Naive thymus-derived CD4-positive, alpha-beta T cell (primary cell): Measurements from ENCODE around the gene ALG6. TPM values are rescaled to one million over a fixed set of nuclear protein-coding genes. Genes with fewer than 3 reads are reported as not detected.
"Not testable (repeated sequence)": the region's sequence is repeated elsewhere in the genome, so short reads cannot be mapped to it uniquely, and the experiment has no call there.

Source experiments
- ATAC-seq: fragments of 150-1000 bp; cut with Tn5 transposase; 2 replicates; pipeline ENCODE4 v1.10.0; 2021; ENCODE audit warnings: mild to moderate bottlenecking, moderate library complexity
- CTCF ChIA-PET: fragments of 350-600 bp; sonication (Branson Sonifier 250); formaldehyde crosslinking; loops from one replicate; lab custom pipeline; 2021; ENCODE audit warnings: antibody characterized with exemption; lab: Charles Lee
- POLR2A ChIA-PET: fragments of 350-600 bp; sonication (Branson Sonifier 250); formaldehyde crosslinking; loops from one replicate; lab custom pipeline; 2021; ENCODE audit warnings: antibody characterized with exemption, inconsistent platforms; lab: Charles Lee
- DNase-seq, 9 donors: peaks; one replicate each; pipeline versions ENCODE4 v3.0.0 to v3.0.0-alpha.2; 2020 to 2022; ENCODE audit warnings: mixed read lengths in 1 of 9
- H3K27ac ChIP-seq: one replicate; pipeline ENCODE4 v1.7.0; 2013; ENCODE audit warnings: mild to moderate bottlenecking, low read depth, low read length, moderate library complexity
- H3K27me3 ChIP-seq, 2 donors: one replicate each; pipeline ENCODE4 v1.7.0; 2013; ENCODE audit warnings: low read length in 2 of 2, mild to moderate bottlenecking in 2 of 2, moderate library complexity in 2 of 2; ENCODE audit not compliant: control insufficient read depth in 2 of 2, insufficient read depth in 2 of 2
- H3K36me3 ChIP-seq, 3 experiments: 1 replicate in 2 of 3; 2 replicates in 1 of 3; pipeline ENCODE4 v1.7.0; 2013; ENCODE audit warnings: low read length in 3 of 3, mild to moderate bottlenecking in 3 of 3, moderate library complexity in 1 of 3; ENCODE audit not compliant: insufficient read depth in 3 of 3, control insufficient read depth in 2 of 3
- H3K4me1 ChIP-seq, 2 donors: one replicate each; pipeline ENCODE4 v1.7.0; 2013; ENCODE audit warnings: low read length in 2 of 2, mild to moderate bottlenecking in 2 of 2, moderate library complexity in 1 of 2; ENCODE audit not compliant: control insufficient read depth in 2 of 2, insufficient read depth in 2 of 2
- H3K4me3 ChIP-seq: 2 replicates; pipeline ENCODE4 v1.7.0; 2013; ENCODE audit warnings: mild to moderate bottlenecking, low read length
- H3K9me3 ChIP-seq, 3 experiments: 1 replicate in 2 of 3; 2 replicates in 1 of 3; pipeline ENCODE4 v1.7.0; 2013; ENCODE audit warnings: low read length in 3 of 3; ENCODE audit not compliant: control insufficient read depth in 2 of 3
- H3K27ac Mint-ChIP-seq, 9 donors: one replicate each; pipeline ENCODE4 v1.8.0; 2020 to 2022; ENCODE audit warnings: mixed read lengths in 9 of 9, mild to moderate bottlenecking in 8 of 9, moderate library complexity in 5 of 9, inconsistent platforms in 2 of 9
- H3K27me3 Mint-ChIP-seq, 5 donors: one replicate each; pipeline ENCODE4 v1.8.0; 2021 to 2022; ENCODE audit warnings: mixed read lengths in 5 of 5, mild to moderate bottlenecking in 1 of 5
- H3K36me3 Mint-ChIP-seq, 5 donors: one replicate each; pipeline ENCODE4 v1.8.0; 2020 to 2022; ENCODE audit warnings: mixed read lengths in 5 of 5, mild to moderate bottlenecking in 3 of 5, inconsistent platforms in 1 of 5
- H3K4me1 Mint-ChIP-seq, 7 donors: one replicate each; pipeline ENCODE4 v1.8.0; 2020 to 2022; ENCODE audit warnings: mixed read lengths in 7 of 7, mild to moderate bottlenecking in 3 of 7, inconsistent platforms in 1 of 7
- H3K4me3 Mint-ChIP-seq, 10 donors: one replicate each; pipeline ENCODE4 v1.8.0; 2020 to 2022; ENCODE audit warnings: mild to moderate bottlenecking in 10 of 10, mixed read lengths in 10 of 10, moderate library complexity in 6 of 10, inconsistent platforms in 2 of 10
- H3K9me3 Mint-ChIP-seq, 11 donors: one replicate each; pipeline ENCODE4 v1.8.0; 2020 to 2022; ENCODE audit warnings: mixed read lengths in 11 of 11, mild to moderate bottlenecking in 4 of 11, inconsistent platforms in 1 of 11, moderate library complexity in 1 of 11
- intact Hi-C, 2 donors: fragments of 100-400 bp; cut with micrococcal nuclease; formaldehyde crosslinking; loops; one replicate each; pipeline ENCODE4 v1.15.1; 2023
- polyA plus RNA-seq, 2 donors: library from polyadenylated mRNA; unstranded; fragments of 300-500 nt; fragmentation: Illumina TruSeq; gene quantifications; one replicate each; pipeline ENCODE4 v1.2.3, GENCODE V29; 2021
- total RNA-seq, 6 experiments: library from RNA in 5 of 6; stranded (reverse) in 5 of 6; gene quantifications; 1 replicate in 5 of 6; 2 replicates in 1 of 6; pipeline ENCODE4 v1.2.3 and lab custom pipeline; 2021 to 2026

The ALG6 gene
- total and polyA plus RNA-seq, 7 experiments from 2014 or later, result 16.1 to 29.8 (median 25.1) TPM

DNA sequence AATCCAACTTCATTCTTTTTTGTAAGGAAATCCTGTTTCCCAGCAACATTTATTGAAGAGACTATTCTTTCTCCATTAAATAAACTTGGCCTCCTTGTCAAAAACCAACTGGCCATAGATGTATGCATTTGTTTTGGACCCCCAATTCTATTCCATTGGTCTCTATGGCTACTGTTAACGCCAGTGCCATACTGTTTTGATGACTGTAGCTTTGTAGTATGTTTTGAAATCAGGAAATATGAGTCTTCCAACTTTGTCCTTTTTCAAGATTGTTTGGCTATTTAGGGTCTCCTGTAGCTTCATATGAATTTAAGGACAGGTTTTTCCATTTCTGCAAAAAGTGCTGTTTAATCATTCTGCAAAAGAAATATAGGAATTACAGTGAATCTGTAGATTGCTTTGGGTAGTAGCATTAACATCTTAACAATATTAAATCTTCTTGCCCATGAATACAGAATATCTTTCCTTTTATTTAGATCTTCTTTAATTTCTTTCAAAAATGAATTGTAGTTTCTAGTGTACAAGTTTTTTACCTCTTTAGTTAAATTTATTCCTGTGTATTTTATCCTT is 94.3 kb downstream of the ALG6 start:
- H3K9me3 Mint-ChIP-seq, result peaks cover 0 to 21% (median 9%) of the 10 kb centered on the region in 11 donors
- ChIA-PET POLR2A (no interaction called here), CTCF (no interaction called here)
- H3K27me3 Mint-ChIP-seq, result no peaks in the 10 kb centered on the region
- H3K4me3 Mint-ChIP-seq, result no peak overlapping the region
- H3K4me1 ChIP-seq, result no peaks in the 10 kb centered on the region
- no peak for ATAC-seq
- H3K27me3 ChIP-seq, result no peaks in the 10 kb centered on the region
- intact Hi-C loops, result no loop called here
- H3K9me3 ChIP-seq, result no peaks in the 10 kb centered on the region
- peaks cover 9 to 59% (median 34%) of the 10 kb centered on the region in 5 donors for H3K36me3 Mint-ChIP-seq
- H3K4me1 Mint-ChIP-seq, result peaks cover 0 to 4% (median 0%) of the 10 kb centered on the region in 7 donors
- H3K36me3 ChIP-seq, result no peaks in the 10 kb centered on the region
- H3K27ac Mint-ChIP-seq, result no peak overlapping the region
- no peak for DNase-seq
- no peak overlapping the region for H3K4me3 ChIP-seq
- H3K27ac ChIP-seq, result no peak overlapping the region

DNA sequence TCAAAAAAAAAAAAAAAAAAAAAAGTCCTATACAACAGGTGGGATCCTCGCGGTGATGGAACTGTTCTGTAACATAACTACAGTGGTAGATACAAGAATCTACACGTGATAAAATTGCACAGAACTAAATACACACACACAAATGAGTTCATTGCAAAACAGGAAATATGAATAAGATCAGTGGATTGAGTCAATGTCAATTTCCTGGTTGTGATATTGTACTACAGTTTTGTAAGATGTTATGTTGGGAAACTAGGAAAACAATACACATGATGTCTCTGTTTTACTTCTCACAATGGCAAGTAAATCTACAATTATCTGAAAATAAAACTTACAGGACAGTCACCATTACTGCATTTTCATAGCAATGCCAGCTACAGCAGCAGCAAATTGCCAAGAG is 95.8 kb downstream of the ALG6 start:
- Mint-ChIP-seq H3K36me3 (peaks cover 9 to 52% (median 32%) of the 10 kb centered on the region in 5 donors), H3K9me3 (peaks cover 0 to 21% (median 9%) of the 10 kb centered on the region in 11 donors), H3K4me1 (peaks cover 0 to 4% (median 0%) of the 10 kb centered on the region in 7 donors), H3K27ac (peak overlapping the region in 2 of 9 donors; percentile 6 to 32), H3K4me3 (no peak overlapping the region), H3K27me3 (no peaks in the 10 kb centered on the region)
- ATAC-seq (peak; percentile 60), DNase-seq (no peak)
- ChIA-PET POLR2A (no interaction called here), CTCF (no interaction called here)
- Histone ChIP-seq H3K27ac (no peak overlapping the region), H3K4me3 (no peak overlapping the region), H3K36me3 (no peaks in the 10 kb centered on the region), H3K4me1 (no peaks in the 10 kb centered on the region), H3K9me3 (no peaks in the 10 kb centered on the region), H3K27me3 (no peaks in the 10 kb centered on the region)
- intact Hi-C loops, result no loop called here

DNA sequence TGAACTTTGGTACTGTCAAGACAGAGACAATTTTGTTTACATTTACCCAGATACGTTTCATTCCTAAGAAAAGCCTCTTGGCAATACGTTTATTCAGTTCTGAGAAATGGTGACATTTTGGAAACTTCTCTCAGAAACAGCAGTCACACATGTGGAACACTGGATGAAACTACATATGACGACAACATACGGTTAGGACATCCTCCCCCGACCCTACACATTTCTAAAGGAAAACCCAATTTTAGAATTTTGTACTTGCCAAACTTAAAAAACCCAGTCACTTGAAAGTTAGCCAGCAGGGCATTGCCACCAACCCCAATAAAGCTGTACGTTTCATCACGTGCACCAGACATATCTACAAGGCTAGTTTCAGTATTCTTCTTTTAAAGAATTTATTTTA is 98.8 kb downstream of the ALG6 start:
- Histone ChIP-seq H3K9me3 (no peaks in the 10 kb centered on the region), H3K27ac (no peak overlapping the region), H3K36me3 (no peaks in the 10 kb centered on the region), H3K4me3 (no peak overlapping the region), H3K4me1 (no peaks in the 10 kb centered on the region), H3K27me3 (no peaks in the 10 kb centered on the region)
- no peak overlapping the region for H3K4me3 Mint-ChIP-seq
- ATAC-seq, result no peak
- DNase-seq, result no peak
- POLR2A ChIA-PET, result no interaction called here
- H3K27ac Mint-ChIP-seq, result no peak overlapping the region
- peaks cover 0 to 30% (median 14%) of the 10 kb centered on the region in 11 donors for H3K9me3 Mint-ChIP-seq
- intact Hi-C loops, result no loop called here
- peaks cover 13 to 53% (median 37%) of the 10 kb centered on the region in 5 donors for H3K36me3 Mint-ChIP-seq
- H3K27me3 Mint-ChIP-seq, result no peaks in the 10 kb centered on the region
- CTCF ChIA-PET, result interaction anchor here (0.9 kb wide), 1 partner anchor 24 kb away, joined by 3 read pairs; no protein-coding TSS in a partner anchor
- peaks cover 0 to 4% (median 0%) of the 10 kb centered on the region in 7 donors for H3K4me1 Mint-ChIP-seq

DNA sequence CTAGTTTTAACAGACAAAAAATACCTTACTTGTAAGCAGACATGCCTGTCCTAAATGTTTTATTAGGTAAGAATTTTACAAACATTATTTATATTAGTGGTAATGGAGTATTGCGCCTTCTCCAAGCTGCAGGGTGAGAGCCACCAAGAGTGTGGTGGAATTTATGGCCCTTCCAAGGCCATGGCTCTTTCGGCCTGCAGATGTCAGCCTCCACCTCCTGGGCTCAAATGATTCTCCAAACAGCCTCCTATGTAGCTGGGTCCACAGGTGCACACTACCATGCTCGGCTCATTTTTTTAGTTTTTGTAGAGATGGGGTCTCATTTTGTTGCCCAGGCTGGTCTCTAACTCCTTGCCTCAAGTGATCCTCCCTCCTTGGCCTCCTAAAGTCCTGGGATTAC is 99.3 kb downstream of the ALG6 start:
- Mint-ChIP-seq H3K36me3 (peaks cover 12 to 51% (median 32%) of the 10 kb centered on the region in 5 donors), H3K27ac (no peak overlapping the region), H3K27me3 (no peaks in the 10 kb centered on the region), H3K9me3 (peaks cover 0 to 30% (median 14%) of the 10 kb centered on the region in 11 donors), H3K4me1 (peaks cover 0 to 4% (median 0%) of the 10 kb centered on the region in 7 donors), H3K4me3 (no peak overlapping the region)
- ChIA-PET POLR2A (no interaction called here), CTCF (interaction anchor here (0.9 kb wide), 1 partner anchor 25 kb away, joined by 3 read pairs; no protein-coding TSS in a partner anchor)
- DNase-seq (no peak), ATAC-seq (no peak)
- Histone ChIP-seq H3K4me1 (no peaks in the 10 kb centered on the region), H3K27ac (no peak overlapping the region), H3K27me3 (no peaks in the 10 kb centered on the region), H3K4me3 (no peak overlapping the region), H3K36me3 (no peaks in the 10 kb centered on the region), H3K9me3 (no peaks in the 10 kb centered on the region)
- intact Hi-C loops, result no loop called here

DNA sequence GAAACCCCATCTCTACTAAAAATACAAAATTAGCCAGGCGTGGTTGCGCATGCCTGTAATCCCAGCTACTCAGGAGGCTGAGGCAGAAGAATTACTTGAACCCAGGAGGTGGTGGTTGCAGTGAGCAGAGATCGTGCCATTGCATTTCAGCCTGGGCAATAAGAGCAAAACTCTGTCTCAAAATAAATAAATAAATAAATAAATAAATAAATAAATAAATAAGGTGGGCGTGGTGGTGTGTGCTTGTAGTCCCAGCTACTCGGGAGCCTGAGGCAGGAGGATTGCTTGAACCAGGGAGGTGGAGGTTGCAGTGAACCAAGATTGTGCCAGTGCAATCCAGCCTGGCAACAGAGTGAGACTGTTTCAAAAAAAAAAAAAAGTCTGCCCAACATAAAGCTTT is 101.3 kb downstream of the ALG6 start:
- H3K4me3 ChIP-seq, H3K9me3 ChIP-seq, CTCF ChIA-PET, H3K4me1 Mint-ChIP-seq, H3K27me3 ChIP-seq, H3K27ac ChIP-seq, POLR2A ChIA-PET, H3K4me3 Mint-ChIP-seq, intact Hi-C loops, H3K27me3 Mint-ChIP-seq, H3K27ac Mint-ChIP-seq, ATAC-seq, H3K36me3 ChIP-seq, DNase-seq, H3K4me1 ChIP-seq: not testable (repeated sequence)
- peaks cover 0 to 15% (median 6%) of the 10 kb centered on the region in 11 donors for H3K9me3 Mint-ChIP-seq
- H3K36me3 Mint-ChIP-seq, result peaks cover 4 to 37% (median 16%) of the 10 kb centered on the region in 5 donors

DNA sequence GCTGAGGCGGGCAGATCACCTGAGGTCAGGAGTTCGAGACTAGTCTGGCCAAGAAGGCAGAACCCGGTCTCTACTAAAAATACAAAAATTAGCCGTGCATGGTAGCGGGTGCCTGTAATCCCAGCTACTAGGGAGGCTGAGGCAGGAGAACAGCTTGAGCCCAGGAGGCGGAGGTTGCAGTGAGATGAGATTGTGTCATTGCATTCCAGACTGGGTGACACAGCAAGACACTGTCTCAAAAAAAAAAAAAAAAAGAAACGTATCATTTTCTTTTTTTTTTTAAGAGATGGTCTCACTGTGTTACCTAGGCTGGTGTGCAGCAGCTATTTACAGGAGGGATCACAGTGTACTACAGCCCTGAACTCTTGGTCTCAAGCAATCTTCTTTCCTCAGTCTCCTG is 108.3 kb downstream of the ALG6 start:
- intact Hi-C loops, result no loop called here
- Mint-ChIP-seq H3K4me1 (peaks cover 0 to 1% (median 0%) of the 10 kb centered on the region in 7 donors), H3K27me3 (no peaks in the 10 kb centered on the region), H3K4me3 (no peak overlapping the region), H3K27ac (no peak overlapping the region), H3K9me3 (peaks cover 0 to 7% (median 1%) of the 10 kb centered on the region in 11 donors), H3K36me3 (peaks cover 6 to 27% (median 17%) of the 10 kb centered on the region in 5 donors)
- no peaks in the 10 kb centered on the region for H3K4me1 ChIP-seq
- no peaks in the 10 kb centered on the region for H3K9me3 ChIP-seq
- no peak overlapping the region for H3K27ac ChIP-seq
- POLR2A ChIA-PET, result no interaction called here
- H3K27me3 ChIP-seq, result no peaks in the 10 kb centered on the region
- H3K4me3 ChIP-seq, result no peak overlapping the region
- no peaks in the 10 kb centered on the region for H3K36me3 ChIP-seq
- DNase-seq (no peak), ATAC-seq (no peak)
- CTCF ChIA-PET, result interaction anchor here (0.6 kb wide), 1 partner anchor 871 kb away, joined by 3 read pairs; no protein-coding TSS in a partner anchor

DNA sequence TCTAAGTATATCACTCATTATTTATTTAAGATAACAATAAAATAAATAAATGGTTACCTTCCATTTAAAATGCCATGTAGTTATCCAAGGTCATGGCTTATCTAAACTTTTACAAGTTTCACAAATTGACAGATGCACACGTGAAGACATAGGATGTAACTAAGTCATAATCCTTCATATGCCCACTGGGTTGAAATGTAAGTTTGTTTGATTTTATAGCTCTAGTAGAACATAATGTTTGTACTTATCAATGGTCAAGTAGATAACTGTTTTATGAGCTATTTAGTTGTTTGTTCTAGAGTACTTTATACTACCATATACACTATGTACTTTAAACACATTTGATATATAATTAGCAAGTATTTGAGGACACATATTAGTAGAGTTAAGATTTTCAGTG is 112.6 kb downstream of the ALG6 start:
- DNase-seq (no peak), ATAC-seq (no peak)
- no peaks in the 10 kb centered on the region for H3K9me3 ChIP-seq
- no peak overlapping the region for H3K27ac ChIP-seq
- Mint-ChIP-seq H3K36me3 (peaks cover 4 to 34% (median 11%) of the 10 kb centered on the region in 5 donors), H3K27me3 (no peaks in the 10 kb centered on the region), H3K4me3 (no peak overlapping the region), H3K27ac (no peak overlapping the region), H3K4me1 (no peaks in the 10 kb centered on the region), H3K9me3 (no peaks in the 10 kb centered on the region)
- intact Hi-C loops, result no loop called here
- no peaks in the 10 kb centered on the region for H3K27me3 ChIP-seq
- H3K36me3 ChIP-seq, result no peaks in the 10 kb centered on the region
- no peak overlapping the region for H3K4me3 ChIP-seq
- CTCF ChIA-PET, result no interaction called here
- H3K4me1 ChIP-seq, result no peaks in the 10 kb centered on the region
- POLR2A ChIA-PET, result no interaction called here
